Hepatic stellate cell (primary cell): Measurements from ENCODE around the gene ZNF747.
"Not testable (repeated sequence)": the region's sequence is repeated elsewhere in the genome, so short reads cannot be mapped to it uniquely, and the experiment has no call there.

ENCODE experiments used
- DNase-seq: peaks from one replicate; pipeline ENCODE4 v3.0.0; 2011; ENCODE audit warnings: low spot score

Gene ZNF747

GRCh38 chr16:30533748-30534367 is 800 bp downstream of the ZNF747 start:
- DNase-seq: peak; percentile 31

- no peak for DNase-seq
Measured at GRCh38 chr16:30533146-30533522, 1.5 kb downstream of the ZNF747 start.

- DNase-seq: no peak
Measured at GRCh38 chr16:30532285-30533145, 2.1 kb downstream of the ZNF747 start.

GRCh38 chr16:30530163-30531037 is 4.3 kb downstream of the ZNF747 start:
- DNase-seq: no peak

- no peak for DNase-seq
Measured at GRCh38 chr16:30528799-30529457, 5.7 kb downstream of the ZNF747 start.

GRCh38 chr16:30527635-30528178 is 7.0 kb downstream of the ZNF747 start:
- DNase-seq: no peak

- DNase-seq: peak; percentile 99
Measured at GRCh38 chr16:30526823-30527634, 7.6 kb downstream of the ZNF747 start.

GRCh38 chr16:30526137-30526822 is 8.4 kb downstream of the ZNF747 start, which contains the start of gene ZNF768:
ZNF768 (minus strand) TSS chr16:30526566; CDS start chr16:30526413, 153 bp downstream.
- no peak for DNase-seq

- peak; percentile 34 for DNase-seq
Measured at GRCh38 chr16:30525844-30526136, 8.9 kb downstream of the ZNF747 start.

GRCh38 chr16:30524575-30525568 is 9.8 kb downstream of the ZNF747 start:
- DNase-seq: no peak

- no peak for DNase-seq
Measured at GRCh38 chr16:30523768-30524574, 10.7 kb downstream of the ZNF747 start.

- DNase-seq: not testable (repeated sequence)
Measured at GRCh38 chr16:30522702-30523463, 11.8 kb downstream of the ZNF747 start.

GRCh38 chr16:30521873-30522641 is 12.6 kb downstream of the ZNF747 start:
- DNase-seq: no peak

GRCh38 chr16:30521476-30521872 is 13.2 kb downstream of the ZNF747 start:
- no peak for DNase-seq

- no peak for DNase-seq
Measured at GRCh38 chr16:30519120-30520049, 15.3 kb downstream of the ZNF747 start.

GRCh38 chr16:30518552-30518951 is 16.1 kb downstream of the ZNF747 start:
- DNase-seq: no peak
